GM19452 (cell line): ENCODE measurements around the gene GABRQ.

Source experiments
- ATAC-seq: cut with Tn5 transposase; IDR thresholded peaks from one replicate; pipeline ENCODE4 v1.9.1; 2021; ENCODE audit not compliant: unreplicated experiment

The GABRQ gene

GRCh38 chrX:152637649-152638442 lies at the start of gene GABRQ:
GABRQ (plus strand) TSS chrX:152637895; CDS start chrX:152638203, 308 bp downstream.
- ATAC-seq, result no peak

DNA sequence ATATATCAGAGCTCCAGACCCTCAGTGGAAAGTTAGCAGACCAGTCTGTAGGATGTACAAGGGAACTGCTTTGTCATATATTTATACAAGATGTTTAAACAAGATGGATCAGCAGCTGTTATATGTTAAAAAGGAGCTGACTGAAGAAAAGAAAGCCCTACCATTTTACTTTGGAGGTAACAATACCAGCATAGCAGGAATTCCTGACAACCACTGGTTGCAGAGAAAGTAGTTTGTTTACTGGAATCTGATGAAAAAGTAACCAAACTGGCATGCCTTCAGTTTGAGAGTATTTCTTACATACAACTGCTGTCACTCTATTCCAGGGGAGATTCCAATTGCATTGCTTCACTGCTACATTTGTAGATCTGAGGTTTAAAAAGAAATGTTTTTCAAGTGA lies 49.5 kb upstream of the GABRQ start:
- no peak for ATAC-seq

DNA sequence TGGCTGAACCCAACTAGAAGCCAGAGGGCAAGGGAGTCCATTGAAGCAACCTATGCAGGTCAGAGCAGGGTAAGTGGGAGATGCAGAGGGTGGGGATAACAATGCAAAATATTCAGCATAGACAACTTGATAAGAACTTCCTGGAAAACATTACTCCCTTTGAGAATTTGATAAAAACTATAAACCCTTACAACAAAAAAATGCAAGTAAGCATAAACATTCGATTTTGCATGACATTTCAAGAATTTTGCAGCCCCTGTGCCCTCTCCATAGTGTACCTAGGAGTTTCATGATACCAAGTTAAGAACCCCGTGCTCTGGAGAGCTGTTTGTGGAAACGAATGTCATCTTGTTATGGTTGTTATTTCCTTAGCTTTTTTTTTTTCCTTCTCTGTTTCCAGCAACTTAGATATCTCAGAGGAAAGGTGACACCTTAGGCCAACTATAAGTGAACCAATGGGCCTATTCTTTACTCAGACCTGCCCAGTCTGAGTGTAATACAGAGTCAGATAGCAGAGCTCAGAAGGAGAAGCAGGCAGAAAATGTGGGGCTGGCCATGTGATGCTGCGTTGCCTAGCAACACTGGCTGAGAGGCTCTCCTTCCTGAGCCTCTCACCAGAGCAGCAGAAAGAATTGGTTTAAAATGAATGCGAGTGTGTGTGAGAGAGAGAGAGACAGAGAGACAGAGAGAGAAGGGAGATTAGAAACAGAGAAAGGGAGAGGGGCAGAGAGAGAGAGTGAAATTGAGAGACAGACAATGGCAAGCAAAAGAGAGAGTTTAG lies 36.7 kb upstream of the GABRQ start:
- no peak for ATAC-seq

- ATAC-seq, result no peak
Observed at GRCh38 chrX:152601848-152602616, 35.7 kb upstream of the GABRQ start.

GRCh38 chrX:152614791-152615190 lies 22.9 kb upstream of the GABRQ start:
- ATAC-seq, result no peak

DNA sequence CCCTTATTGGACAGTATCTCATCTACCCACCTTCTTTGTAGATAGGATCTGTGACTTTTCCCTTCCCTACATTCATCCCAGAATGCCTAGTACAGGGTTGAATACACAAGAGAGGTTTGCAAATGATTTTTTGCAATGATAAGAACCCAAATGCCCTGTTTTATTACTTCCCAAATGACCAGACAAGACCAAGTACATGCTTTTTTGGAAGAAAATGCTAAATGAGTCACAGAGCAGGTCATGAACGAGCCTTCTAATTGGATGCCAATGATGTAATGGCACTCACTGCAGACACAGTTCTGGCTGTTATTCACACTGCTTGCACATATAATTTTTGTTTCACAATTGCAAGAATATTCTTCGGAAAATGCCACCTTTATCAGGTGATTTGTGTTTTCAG lies 17.8 kb upstream of the GABRQ start:
- ATAC-seq, result no peak

GRCh38 chrX:152632445-152633097 lies 5.1 kb upstream of the GABRQ start:
- ATAC-seq, result no peak

DNA sequence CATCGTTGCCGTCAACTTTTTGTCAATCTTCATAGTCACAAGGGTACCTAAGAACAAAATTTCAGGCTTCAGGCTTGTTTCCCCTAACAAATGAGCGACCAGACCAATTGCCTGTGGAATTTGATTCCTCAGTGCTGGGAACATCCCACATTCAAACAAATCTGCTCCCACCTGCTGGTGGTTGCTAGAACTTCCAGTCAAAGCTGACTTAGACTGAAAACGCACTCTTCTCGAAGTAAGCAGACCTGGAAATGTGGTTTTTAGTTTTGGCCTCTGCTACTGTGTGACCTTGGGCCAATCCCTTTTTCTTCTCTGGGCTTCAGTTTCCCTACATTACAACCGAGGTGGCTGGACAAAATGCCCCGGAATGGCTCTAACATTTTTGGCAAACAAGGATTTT lies 1.8 kb upstream of the GABRQ start:
- ATAC-seq, result no peak

- no peak for ATAC-seq
Observed at GRCh38 chrX:152638443-152638904, 779 bp downstream of the GABRQ start.

DNA sequence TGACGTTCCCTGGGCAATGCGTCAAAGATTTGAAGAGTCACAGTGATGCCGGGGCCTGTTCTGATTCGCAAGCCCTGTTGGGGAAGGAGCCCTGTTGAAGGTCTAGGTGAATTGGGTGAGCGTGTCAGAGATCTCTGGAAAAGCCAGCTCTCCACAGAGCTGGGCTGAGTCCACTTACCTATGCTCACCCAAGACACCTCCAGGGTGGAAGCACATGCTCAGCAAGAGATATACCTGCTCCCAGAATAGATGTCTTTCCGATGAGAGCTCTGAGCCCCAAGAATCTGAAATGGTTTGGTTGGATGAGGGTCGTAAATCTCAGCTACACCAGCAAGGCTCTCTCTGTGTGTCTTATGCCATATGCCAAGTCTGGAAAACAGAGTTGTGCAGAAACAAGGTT lies 1.7 kb downstream of the GABRQ start:
- no peak for ATAC-seq

GRCh38 chrX:152640034-152640818 lies 2.5 kb downstream of the GABRQ start:
- ATAC-seq, result no peak

DNA sequence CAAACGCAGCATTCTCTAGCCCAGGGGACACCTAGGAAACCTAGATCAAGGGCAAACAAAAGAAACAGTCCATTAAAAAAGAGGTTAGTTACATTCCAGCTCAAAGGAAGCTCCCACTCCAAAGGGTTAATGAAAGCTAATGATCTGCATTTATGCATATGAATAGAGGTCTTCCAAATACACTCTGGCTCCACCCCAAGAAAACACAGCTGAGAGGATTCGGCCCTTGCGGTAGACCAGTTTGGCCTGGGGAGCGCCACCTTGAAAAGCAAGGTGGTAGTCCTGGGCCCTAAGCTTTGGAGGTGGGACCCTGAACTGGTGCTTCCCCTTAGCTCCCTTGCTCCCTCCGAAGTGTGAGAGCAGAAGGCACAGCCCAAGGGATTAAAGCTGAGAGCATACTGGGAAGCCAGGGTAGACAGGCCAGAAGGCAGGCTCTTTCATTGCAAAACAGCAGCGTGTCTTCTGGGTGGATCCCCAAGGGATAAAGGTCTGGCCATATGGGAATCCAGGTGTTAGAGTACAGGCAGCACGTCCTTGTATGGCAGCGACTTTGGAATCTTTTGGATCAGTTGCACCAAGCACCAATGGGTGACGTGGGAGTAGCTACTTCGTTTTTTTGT lies 3.7 kb downstream of the GABRQ start:
- ATAC-seq, result no peak

- ATAC-seq, result no peak
Observed at GRCh38 chrX:152641996-152642395, 4.3 kb downstream of the GABRQ start.

GRCh38 chrX:152642931-152643564 lies 5.4 kb downstream of the GABRQ start:
- ATAC-seq, result no peak

DNA sequence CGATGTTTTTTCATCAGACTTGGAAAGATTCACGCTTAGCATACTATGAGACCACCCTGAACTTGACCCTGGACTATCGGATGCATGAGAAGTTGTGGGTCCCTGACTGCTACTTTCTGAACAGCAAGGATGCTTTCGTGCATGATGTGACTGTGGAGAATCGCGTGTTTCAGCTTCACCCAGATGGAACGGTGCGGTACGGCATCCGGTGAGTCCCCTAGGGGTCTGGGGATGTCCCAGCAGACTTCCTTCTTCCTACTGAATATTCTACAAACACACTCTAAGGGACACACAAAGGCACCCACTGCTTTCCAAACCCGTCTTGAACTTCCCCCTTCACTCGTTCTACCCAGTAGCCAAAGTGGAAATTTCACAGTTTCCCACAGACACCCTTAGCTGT lies 9.3 kb downstream of the GABRQ start:
- ATAC-seq, result no peak

DNA sequence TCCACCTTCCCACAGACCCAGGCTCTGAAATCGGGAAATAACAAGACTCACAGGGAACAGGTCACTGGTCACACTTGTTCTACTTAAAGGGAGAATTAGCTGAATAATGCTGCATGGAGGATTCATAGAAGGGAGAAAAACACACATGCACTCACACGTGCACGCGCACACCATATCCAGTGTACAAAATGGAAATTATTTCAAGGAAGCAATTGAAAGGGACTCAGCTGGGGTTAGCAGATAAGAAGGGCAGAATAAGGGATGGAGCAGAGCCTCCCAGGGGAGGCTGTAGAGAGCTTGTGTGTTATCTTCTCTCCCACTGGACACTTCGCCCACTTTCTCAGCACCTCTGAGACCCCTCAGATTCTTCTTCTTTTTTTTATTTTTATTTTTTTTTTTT lies 10.3 kb downstream of the GABRQ start:
- ATAC-seq, result no peak

- no peak for ATAC-seq
Observed at GRCh38 chrX:152652060-152652459, 14.4 kb downstream of the GABRQ start.

- no peak for ATAC-seq
Observed at GRCh38 chrX:152652467-152652866, 14.8 kb downstream of the GABRQ start.

DNA sequence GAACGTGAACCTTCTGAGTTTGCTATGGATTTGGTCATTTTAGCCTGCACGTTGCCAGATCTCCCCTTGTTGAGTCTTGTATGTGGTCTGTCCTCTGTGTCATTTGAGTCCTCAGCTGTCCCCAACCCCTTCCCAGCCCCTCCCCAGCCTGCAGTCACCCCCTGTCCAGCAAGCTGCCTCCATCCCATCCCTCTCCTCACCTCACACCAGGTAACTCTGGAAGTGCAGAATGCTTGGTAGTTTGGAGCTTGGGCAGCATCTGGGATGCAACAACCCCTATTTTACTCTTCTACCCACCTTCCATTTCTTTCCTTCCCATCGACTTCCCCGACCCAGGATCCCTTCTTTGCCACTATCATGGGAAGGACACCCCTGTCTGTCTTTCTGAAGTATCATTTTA lies 18.4 kb downstream of the GABRQ start:
- ATAC-seq, result no peak
